GF-D8 (cell line): ENCODE results near the gene SCAMP2.
"Not testable (repeated sequence)": the region's sequence is repeated elsewhere in the genome, so short reads cannot be mapped to it uniquely, and the experiment has no call there.

ENCODE experiments used
- DNase-seq: peaks from one replicate; lab custom pipeline; 2025; lab: John Stamatoyannopoulos, UW

Gene SCAMP2

DNA sequence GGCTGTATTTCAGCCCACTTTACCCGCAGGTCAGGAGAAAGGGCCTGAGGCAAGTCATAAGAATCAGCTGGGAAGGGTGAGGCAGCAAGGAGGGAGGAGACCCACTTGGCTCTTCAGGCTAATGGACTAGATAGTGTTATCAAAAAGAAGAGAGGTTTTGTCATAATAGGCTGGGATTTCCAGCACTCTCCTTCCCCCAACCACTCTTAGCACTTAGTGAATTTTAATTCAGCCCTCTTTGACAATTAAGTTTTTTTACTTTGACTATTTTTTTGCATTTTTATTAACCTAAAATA lies 17.4 kb upstream of the SCAMP2 start:
- DNase-seq = no peak

DNA sequence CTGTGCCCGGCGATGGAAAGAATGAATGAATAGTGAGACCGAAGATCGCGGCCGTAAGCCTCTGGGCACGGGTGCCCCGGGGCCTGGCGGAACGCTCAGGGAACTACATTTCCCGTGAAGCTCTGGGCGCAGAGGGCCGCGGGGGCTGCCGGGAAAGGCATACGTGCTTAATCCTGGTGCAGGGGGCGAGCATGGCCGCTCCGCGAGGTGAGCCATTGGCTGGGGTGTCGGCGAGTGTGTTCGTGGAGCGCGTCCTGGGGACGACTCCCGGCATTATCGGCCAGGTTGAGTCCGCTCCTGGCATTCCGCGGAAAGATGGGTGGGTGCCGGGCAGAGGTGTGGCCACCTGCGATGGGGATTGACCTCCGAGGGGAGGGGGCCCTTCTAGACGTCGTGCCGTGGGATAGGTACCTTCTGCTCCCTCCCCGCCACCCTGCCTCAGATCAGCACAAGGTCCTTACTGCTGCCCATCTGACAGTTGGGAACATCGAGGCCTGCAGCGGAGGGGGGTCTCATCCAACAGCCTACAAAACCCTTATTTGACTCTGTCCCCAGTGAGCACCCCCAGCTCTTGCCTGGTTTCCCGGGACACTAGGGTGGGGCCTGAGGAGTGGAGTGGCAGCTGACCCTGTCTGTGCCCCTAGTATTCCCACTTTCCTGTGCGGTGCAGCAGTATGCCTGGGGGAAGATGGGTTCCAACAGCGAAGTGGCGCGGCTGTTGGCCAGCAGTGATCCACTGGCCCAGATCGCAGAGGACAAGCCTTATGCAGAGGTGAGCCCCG lies 16.9 kb upstream of the SCAMP2 start, which contains the start of gene MPI:
Gene MPI, plus strand, starts transcription at position 160 of the 782 bp plus-strand sequence. Its CDS starts 32 bp downstream, at position 192.
- DNase-seq = peak; percentile 32

DNA sequence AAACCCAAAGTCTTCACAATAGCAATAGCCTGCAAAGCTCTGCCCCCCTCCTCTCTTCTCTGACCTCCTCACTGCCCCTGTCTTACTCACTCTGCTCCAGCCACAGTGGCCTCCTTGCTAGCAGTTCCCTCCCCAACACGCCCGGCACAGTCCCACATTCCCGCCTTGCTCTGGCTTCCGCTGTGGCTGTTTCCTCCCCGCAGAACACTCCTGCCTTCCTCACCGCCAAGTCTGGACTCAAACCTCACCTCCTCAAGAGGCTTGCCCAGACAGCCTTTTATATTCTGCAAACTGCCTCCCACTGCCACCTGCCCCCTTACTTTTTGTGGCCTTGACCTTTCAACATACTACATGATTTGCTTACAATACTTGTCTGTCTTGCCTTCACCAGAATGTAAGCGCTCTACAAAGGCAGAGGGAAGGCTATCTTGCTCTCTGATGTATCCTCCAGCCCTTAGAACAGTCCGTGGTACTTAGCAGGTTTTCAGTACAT lies 16.3 kb upstream of the SCAMP2 start:
- peak; percentile 21 for DNase-seq

DNA sequence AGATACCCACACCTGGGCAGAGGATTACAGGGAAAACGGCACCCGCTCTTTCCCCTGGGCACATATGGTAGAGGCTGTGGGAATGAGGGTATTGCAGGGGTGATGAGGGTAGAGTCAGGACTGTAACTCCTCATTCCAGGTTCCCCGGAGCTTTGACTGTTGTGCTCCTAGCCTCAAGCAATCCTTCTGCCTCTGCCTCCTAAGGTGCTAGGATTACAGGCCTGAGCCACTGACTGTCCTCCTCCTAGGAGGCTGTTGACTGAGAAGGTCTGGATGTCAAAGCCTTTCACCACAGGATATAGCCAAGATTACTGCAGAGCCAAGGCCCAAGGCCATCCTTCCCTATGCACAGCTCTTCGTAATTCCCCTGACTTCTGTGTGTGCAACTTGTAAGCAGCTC lies 15.6 kb upstream of the SCAMP2 start:
- DNase-seq = no peak

DNA sequence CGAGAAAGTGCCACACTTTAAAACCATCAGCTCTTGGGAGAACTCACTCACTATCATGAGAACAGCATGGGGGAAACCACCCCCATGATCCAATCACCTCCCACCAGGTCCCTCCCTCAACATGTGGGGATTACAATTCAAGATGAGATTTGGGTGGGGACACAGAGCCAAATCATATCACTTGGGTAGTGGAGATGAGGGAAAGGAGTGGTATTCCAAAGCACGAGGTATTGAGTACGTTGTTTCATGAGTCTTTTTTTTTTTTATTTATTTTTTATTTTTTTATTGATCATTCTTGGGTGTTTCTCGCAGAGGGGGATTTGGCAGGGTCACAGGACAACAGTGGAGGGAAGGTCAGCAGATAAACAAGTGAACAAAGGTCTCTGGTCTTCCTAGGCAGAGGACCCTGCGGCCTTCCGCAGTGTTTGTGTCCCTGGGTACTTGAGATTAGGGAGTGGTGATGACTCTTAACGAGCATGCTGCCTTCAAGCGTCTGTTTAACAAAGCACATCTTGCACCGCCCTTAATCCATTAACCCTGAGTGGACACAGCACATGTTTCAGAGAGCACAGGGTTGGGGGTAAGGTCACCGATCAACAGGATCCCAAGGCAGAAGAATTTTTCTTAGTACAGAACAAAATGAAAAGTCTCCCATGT lies 14.5 kb upstream of the SCAMP2 start:
- not testable (repeated sequence) for DNase-seq

DNA sequence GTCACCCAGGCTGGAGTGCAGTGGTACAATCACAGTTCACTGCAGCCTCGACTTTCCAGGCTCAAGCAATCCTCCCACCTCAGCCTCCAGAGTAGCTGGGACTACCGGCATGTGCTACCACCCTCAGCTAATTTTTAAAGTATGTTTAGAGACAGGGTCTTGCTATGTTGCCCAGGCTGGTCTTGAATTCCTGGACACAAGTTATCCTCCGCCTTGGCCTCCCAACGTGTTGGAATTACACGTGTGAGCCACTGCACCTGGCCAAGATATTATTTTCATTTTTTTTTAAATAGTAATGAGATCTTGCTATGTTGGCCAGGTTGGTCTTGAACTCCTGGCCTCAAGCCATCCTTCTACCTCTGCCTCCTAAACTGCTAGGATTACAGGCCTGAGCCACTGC lies 12.3 kb upstream of the SCAMP2 start:
- DNase-seq = no peak

DNA sequence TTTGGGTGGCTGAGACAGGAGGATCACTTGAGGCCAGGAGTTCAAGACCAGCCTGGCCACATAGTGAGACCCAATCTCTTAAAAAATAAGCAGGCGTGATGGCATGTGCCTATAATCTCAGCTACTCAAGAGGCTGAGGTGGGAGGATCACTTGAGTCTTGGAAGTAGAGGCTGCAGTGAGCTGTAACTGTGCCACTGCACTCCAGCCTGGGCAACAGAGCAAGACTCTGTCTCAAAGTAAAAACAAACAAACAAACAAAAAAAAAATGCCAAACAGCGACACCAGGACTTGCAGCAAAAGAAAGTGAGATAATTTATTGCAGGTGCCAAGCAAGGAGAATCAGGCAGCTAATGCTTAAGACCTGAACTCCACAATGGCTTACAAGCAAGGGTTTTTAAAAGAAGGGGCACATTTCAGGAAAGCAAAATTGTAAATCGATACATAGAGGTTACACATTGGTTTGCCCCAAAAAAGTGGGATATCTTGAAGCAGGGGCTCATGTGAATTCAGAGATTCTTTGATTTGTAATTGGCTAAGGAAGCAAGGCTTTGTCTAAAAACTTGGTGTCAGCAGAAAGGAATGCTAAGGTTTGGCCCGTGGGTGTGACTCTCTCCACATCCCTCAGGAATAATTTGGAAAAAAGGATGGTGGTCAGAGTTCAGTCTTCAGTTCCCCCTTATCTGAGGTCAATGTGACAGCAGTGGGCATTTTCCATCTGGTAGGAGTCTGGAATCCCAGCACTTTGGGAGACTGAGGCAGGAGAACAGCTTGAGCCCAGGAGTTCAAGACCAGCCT lies 11.5 kb upstream of the SCAMP2 start:
- DNase-seq = no peak

DNA sequence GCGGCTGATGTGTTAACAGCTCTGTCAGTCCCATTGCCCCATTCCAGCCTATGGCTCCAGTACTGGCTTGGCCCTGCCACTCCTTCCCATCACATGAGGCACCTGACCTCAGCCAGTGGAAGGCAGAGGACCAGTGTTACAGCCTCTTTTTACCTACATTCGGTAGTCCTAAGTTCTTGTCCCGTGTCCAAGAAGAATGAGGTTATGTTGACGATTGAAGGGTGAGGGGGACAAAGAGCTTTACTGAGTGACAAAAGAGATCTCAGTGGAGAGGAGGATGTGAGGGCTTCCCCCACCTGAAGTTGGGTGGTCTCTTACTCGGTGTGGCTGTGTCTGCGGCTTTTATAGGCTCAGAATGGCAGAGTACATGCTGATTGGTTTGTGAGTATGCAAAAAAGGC lies 9.4 kb upstream of the SCAMP2 start:
- DNase-seq = no peak

DNA sequence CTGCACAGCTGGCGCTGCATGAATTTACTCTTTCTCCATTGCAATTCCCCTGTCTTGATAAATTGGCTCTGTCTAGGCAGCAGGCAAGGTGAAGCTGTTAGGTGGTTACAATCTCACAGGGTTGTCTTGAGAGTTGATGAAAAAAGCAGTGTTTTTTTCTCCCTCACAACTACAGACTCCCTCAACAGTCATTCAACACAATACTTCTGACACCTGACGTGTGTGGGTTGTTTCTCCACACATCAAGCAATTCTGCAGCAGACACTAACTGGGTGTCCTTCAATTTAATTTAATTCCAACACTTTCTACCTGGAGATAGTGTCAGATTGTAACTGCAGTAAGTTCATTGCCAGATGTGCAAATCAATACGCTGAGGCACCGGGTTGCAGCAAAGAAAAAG lies 5.1 kb upstream of the SCAMP2 start:
- no peak for DNase-seq

DNA sequence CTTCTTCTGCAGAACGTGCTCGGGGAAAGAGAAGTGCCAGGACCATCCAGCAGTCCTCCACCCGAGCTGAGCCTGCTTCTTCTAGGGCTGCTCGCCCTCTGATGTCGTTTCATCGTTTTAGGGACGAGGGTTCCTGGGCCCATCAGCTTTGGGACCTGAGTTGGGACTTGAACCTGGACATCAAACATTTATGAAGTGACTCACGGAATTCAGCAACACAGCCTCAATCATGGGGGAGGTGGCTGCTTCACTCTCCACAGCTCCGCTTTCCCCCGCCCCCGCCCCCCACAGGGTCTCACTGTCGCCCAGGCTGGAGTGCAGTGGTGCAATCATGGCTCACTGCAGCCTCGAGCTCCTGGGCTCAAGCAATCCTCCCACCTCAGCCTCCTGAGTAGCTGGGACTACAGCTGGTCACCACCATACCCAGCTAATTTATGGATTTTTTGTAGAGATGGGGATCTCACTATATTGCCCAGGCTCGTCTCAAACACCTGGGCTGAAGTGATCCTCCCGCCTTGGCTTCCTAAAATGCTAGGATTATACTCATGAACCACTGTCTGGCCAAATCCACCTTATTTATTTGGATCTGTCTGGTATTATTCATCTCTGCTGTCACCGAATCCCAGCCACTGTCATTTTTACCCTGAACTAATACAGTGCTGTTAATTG lies 725 bp upstream of the SCAMP2 start:
- peak; percentile 36 for DNase-seq

DNA sequence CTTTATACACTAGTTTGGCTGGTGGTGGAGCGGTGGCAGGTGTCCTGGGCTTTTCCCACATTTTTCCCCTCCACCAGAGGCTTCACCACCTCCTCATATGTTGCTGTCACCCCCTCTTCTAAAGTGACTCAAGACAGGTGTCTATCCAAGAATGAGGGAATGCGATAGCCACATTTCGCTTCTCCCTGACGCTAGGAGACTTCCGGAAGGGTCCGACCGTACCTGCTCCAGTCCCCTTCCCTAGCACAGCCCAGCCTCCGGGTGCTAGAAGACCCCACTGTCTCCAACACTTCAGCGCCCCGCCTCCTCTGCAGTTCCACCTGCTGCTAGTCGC lies 496 bp downstream of the SCAMP2 start:
- no peak for DNase-seq

DNA sequence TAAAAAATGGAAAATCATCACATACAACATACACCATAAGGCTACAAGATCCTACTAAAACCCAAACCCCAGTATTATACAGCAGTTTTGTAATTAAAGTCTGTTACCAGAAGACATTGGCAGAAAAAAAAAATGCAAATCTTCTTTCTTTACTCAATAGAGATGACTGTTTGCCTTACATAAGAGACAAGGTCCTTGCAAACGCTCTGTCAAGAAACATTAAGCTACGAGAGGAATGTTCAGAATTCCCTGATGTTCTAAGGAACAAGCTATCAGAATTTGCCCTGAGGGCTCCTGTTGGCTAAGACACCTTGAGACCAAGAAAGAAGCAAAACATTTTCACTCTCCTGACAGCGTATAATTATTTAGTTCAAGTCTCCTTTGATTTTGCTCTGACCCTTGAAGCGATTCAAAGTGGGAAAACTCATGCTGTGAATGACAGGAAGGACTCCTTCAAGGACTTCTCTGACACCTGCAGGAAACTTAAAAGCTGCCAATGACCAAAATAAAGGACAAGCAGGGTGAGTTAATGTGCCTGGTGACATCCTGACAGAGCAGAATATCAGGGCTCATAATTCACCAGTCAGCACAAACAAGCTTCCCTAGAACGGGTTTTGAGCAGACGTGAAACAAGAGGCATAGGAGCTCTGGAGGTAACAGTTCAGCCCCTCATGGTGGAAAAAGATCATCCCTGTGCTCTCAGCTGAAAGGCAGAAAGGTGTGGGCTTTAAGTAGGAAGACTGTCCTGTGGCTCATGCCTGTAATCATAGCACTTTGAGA lies 2.5 kb downstream of the SCAMP2 start:
- DNase-seq = no peak

DNA sequence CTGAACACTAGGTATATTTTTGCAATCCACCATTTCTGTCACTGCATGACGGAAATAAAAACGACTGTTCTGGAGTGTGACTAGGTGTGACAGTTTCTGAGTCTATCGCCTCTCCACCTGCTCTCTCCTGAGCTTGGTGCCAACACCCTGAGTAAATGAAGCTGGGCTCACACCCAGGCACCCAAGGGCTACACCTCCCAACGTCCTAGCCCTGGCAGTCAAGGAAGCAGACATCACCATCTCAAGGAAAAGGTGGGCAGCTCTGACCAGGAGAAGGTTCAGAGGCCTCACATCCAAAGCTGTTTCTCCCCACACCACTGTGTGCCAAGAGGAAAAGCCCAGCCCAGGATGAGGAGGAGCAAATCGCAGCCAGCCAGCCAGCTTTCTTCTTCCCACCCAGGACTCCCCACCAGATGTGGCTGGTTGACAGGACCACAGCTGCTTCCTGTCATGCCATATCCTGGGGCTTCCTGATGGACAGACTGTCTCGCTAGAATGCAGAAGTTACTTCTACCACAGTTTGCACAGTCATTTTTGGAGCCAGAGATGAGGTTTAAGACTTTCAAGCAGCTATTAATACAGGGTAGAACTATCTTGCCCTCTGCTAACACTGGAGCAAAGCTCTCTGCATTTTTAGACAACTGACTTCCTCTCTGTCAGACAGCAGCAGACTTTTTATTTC lies 3.3 kb downstream of the SCAMP2 start:
- DNase-seq = peak; percentile 94

DNA sequence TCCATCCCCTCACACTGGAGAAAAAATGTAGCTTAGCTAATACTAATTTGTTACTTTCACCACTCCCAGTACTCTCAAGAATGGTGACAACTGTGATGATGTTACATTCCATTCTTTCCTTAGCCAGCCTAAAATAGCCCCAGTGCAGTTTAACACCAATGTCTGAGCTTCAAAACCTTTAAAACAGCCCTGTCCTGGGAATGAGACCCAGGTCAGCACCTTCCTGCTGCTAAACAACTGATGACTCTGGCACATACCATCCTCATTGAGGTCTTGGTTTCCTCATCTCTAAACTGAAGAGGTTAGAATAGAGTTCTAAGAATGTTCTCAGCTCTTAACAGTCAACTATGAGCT lies 3.8 kb downstream of the SCAMP2 start:
- DNase-seq = no peak

DNA sequence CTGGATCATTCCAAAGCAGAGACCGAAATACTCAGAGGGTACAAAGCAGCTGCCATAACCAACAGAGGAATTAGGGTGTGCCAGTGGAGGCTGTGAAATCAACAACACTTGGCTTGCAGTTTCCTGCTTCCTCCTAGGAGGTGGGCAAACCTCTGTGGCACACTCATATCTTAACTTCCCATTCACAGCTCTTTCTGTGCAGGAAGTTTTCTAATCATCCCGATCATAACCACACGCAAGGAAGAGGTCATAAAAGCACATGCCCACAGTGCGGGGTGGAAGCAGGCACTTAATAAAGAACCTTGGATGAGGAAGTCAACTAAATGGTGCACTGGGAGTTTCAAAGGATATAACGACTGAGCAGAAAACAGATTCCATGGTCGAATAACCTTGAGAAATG lies 5.1 kb downstream of the SCAMP2 start:
- peak; percentile 97 for DNase-seq

DNA sequence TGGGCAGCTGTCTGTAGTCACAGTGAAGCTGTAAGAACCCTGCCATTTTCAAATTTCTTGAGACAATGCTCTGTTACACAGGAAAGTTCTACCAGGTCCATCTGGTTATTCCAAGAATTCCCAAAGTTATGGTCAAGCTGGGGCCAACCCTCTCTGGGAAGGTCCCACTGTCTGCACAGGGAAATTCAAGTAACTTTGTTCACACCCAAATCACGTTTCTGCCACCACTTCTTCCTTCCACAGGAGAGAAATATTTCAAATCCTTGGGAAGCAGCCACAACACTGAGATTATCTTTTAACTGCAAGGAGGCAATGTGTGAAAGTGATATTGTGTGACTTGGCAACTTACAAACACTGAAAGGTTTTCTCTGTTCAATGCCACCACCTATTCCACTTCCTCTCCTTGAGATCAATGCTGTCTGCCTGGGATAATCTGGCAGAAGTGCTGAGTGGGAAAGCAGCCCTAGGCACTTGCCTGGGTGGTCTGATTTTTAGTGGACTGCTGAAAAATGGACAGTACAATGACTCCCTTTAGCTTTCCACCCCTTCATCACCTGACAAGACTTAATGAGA lies 5.6 kb downstream of the SCAMP2 start:
- DNase-seq = no peak

DNA sequence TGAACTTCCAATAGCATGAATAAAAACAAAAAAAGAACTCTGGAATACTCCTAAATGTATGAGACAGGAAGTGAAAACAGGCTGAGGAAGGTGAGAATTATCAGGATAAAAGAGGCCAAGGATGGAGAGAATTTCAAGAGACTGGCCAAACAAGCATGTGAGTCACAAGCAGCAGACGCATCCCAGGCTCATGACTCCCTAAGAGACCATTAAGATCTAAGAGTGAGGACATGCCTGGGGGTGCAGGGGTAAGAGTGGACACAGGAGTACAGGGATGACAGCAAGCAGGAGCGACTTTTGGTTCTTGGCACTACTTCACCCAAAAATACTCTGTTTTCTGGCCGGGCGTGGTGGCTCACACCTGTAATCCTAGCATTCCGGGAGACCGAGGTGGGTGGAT lies 7.1 kb downstream of the SCAMP2 start:
- DNase-seq = no peak

DNA sequence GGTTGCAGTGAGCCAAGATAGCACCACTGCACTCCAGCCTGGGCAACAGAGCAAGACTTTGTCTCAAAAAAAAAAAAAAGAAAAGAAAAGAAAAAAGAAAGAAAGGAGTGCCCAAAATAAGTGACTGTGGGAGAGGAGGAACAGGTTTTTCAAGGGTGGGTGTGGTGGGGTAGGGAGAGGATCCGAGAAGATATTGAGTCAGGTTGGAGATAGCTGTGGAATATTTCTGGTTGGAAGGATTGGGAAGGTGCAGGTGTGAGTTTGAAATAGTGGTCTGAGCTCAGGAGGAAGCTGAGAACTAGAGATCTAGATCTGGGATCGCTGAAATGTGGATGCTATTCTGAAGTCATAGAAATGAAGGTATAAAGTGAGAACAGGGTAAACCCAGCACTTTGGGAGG lies 7.8 kb downstream of the SCAMP2 start:
- no peak for DNase-seq

DNA sequence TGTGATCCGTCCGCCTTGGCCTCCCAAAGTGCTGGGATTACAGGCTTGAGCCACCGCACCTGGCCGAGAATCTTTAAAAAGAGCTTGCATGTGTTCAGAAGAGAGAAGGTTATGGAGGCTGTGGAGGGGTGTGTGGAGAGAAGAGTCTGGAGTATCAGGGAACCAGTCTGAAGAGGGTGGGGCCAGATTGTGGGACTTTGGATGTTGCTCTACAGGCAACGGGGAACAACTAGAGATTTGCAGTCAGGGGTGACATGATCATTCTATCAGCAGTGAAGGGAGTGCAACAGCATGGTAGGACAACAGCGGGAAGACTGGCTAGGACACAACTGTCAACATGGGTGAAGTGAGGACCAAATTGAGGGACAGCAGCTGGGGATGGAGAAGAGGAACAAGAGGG lies 8.9 kb downstream of the SCAMP2 start:
- no peak for DNase-seq

DNA sequence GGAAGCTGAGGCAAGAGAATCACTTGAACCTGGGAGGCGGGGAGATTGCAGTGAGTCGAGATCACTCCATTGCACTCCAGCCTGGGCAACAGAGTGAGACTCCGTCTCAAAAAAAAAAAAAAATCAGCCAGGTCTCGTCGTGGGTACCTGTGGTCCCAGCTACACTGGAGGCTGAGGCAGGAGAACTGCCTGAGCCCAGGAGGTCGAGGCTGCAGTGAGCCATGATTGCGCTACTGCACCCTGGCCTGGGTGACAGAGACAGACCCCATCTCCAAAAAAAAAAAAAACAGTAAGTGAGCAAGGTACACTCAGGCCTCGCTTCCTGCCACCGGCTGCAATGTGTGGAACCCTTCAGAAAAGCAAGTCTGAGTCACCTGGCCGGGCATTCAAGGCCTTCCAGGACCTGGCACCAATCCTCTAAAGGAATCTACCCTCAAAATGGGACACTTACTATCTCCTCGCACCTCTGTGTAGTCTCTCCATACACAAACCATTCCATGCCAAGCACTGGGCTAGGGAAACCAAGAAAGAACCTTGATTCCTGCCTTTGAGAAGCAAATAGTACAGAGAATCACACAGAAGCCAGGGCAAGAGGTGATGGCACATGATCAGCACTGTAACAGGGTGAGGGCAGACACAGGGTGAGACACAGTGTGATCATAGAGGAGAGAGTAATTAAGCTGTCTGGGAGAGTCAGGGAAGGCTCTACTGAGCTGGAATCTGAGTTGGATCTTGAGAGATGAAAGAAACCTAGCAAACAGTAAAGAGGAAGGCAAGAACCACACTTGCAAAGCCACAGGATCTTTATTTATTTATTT lies 9.7 kb downstream of the SCAMP2 start:
- no peak for DNase-seq
